SK-N-SH (cell line): ENCODE measurements around the gene CLDN9.

ENCODE experiments used
- EP300 ChIP-seq, 2 experiments: IDR thresholded peaks; 2 replicates each; pipeline versions ENCODE4 v1.4.0 to v1.6.1; 2012; ENCODE audit warnings: borderline replicate concordance in 1 of 2, low read depth in 1 of 2, low read length in 1 of 2
- RXRA ChIP-seq: IDR thresholded peaks from 2 replicates; pipeline ENCODE4 v1.4.0; 2012; ENCODE audit warnings: low read depth, mild to moderate bottlenecking, borderline replicate concordance
- TCF12 ChIP-seq: IDR thresholded peaks from 2 replicates; pipeline ENCODE4 v1.4.0; 2012
- TF ChIP-seq, protein P1 (sequence below): fragments of 200-600 bp; sonication (generic); IDR thresholded peaks from 2 replicates; pipeline ENCODE4 v1.6.1; 2017; ENCODE audit warnings: antibody characterized with exemption, mild to moderate bottlenecking, moderate library complexity

DNA sequence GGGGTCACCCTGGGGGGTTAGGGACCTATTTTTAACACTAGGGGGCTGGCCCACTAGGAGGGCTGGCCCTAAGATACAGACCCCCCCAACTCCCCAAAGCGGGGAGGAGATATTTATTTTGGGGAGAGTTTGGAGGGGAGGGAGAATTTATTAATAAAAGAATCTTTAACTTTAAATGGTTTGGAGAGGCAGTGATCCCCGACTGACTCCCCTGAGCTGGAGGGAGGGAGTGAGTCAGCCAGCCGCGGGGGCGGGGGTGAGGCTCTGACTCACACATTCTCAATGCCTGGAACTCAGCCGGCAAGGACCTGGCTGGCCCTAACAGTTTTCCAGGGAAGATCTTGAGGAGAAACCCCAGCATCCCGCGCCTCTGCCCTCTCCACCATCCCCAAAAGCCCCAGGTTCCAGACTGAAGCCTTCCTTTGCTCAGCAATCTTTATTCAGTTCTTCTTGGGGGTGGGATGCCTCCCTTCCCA, 9.5 kb downstream of the CLDN9 start:
- TF ChIP-seq TCF12: peak; percentile 53; the same call in 1 of the 2 replicates
- peak in 1 of 2 experiments; percentile 89; a peak in 2 of 4 replicates for TF ChIP-seq EP300 (IDR thresholded peaks at IDR 0.05; ENCODE audit: borderline replicate concordance in 1 of 2, low read depth in 1 of 2, low read length in 1 of 2)
- peak; percentile 62; the same call in 1 of the 2 replicates for TF ChIP-seq RXRA
- TF ChIP-seq, protein P1, sequence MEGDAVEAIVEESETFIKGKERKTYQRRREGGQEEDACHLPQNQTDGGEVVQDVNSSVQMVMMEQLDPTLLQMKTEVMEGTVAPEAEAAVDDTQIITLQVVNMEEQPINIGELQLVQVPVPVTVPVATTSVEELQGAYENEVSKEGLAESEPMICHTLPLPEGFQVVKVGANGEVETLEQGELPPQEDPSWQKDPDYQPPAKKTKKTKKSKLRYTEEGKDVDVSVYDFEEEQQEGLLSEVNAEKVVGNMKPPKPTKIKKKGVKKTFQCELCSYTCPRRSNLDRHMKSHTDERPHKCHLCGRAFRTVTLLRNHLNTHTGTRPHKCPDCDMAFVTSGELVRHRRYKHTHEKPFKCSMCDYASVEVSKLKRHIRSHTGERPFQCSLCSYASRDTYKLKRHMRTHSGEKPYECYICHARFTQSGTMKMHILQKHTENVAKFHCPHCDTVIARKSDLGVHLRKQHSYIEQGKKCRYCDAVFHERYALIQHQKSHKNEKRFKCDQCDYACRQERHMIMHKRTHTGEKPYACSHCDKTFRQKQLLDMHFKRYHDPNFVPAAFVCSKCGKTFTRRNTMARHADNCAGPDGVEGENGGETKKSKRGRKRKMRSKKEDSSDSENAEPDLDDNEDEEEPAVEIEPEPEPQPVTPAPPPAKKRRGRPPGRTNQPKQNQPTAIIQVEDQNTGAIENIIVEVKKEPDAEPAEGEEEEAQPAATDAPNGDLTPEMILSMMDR: no peak
